HG03045 (cell line): ENCODE data around the gene KIAA2012.

Experiments used
- ATAC-seq: cut with Tn5 transposase; IDR thresholded peaks from one replicate; pipeline ENCODE4 v1.9.1; 2021; ENCODE audit warnings: mild to moderate bottlenecking, moderate library complexity; ENCODE audit not compliant: unreplicated experiment

The KIAA2012 gene

GRCh38 chr2:202079310-202079709 lies 6.3 kb downstream of the KIAA2012 start:
- no peak for ATAC-seq

DNA sequence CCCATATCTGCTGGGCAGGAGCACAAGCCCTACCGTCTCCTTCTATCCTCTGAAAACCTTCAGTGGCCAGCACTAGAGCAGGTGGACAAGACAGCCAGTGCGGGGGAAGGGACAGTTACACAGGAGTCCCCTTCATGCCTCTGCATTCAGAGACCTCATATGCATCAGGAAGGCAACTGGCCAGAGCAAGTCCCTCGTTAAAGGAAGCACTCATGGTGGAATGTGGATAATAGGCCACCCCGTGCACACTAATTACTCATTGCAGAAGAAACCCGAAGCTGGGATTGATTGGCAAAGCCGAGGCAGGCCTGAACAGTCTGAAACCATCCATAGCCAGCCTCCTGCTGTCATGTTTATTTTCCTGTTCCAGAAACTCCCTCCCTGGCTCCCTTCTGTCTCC lies 11.2 kb downstream of the KIAA2012 start:
- ATAC-seq = no peak

DNA sequence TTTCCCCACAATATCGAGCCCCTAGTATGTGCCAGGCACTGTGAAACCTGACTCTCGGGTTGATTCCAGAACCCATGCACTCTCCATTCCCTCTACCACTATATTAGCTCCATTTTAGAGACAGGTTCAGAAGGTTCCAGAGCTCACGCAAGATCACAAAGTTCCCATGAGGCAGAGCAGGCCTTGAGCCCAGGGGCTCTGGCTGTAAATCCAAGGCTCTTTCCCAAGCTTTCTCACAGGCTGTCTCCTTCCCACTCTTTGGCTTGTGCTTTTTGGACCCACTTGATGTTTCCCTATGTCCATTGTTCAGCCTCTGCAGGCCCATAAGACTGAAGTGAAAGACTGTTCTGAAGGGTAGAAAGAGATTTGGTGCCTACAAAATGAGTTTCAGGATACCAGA lies 15.7 kb downstream of the KIAA2012 start:
- no peak for ATAC-seq

DNA sequence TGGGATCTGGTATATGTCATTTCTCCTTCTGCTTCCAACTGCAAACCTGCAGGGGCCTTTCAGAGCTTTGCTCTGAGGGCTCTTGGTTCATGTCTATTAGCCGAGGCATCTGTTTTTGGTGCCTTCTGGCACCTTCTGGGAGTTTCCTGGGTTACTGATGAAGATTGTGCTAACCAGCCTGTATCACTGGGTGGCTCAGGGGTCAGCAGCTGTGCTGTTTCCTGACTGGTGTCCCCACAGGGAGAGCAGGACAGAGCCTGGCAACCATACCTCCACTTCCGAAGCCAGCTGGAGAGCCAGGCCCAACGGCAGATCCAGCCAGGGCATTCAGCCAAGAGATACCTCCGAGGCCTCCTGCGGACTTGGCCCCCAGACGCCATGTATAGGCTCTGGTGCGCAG lies 17.5 kb downstream of the KIAA2012 start:
- no peak for ATAC-seq

DNA sequence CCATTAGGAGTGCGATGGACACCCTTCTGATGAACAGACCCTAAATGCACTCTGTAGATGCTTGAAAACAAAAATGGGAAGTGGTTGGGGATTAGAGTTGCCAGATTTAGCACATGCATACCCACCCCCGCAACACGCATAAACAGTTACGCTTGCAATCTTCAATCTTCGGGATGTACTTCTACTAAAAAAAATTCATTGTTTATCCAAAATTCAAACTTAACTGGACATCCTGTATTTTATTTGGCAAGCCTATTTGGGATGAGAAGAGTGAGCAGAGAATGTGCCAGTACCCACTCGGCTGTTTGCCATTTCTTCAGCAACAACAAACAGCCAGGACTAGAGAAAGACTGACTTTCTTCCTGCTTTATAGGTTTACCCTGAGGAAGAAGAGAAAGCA lies 18.4 kb downstream of the KIAA2012 start:
- ATAC-seq = no peak

DNA sequence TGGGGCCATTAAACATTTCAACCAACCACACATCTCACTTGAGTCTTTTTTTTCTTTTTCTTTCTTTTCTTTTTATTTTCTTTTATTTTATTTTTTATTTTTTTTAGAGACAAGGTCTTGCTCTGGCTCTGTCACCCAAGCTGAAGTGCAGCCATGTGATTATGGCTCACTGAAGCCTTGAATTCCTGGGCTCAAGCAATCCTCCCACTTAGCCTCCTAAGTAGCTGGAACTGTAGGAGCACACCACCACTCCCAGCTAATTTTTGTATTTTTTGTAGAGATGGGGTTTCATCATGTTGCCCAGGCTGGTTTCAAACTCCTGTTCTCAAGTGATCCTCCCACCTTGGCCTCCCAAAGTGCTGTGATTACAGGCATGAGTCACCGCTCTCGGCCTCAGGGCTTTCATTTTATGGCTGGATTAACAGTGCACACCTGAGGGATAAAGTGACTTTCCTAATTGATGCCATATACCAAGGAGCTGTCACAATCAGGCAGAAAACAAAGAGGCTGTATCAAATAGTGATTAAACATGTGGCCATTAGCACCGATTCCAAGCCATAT lies 21.5 kb downstream of the KIAA2012 start:
- ATAC-seq = no peak

- ATAC-seq = no peak
These were observed 22.2 kb downstream of the KIAA2012 start for GRCh38 chr2:202095235-202095634.

- no peak for ATAC-seq
These were observed 23.7 kb downstream of the KIAA2012 start for GRCh38 chr2:202096736-202097135.

GRCh38 chr2:202098291-202098690 lies 25.2 kb downstream of the KIAA2012 start:
- no peak for ATAC-seq

- ATAC-seq = no peak
These were observed 26.5 kb downstream of the KIAA2012 start for GRCh38 chr2:202099515-202099914.

GRCh38 chr2:202100176-202100575 lies 27.1 kb downstream of the KIAA2012 start:
- ATAC-seq = no peak

DNA sequence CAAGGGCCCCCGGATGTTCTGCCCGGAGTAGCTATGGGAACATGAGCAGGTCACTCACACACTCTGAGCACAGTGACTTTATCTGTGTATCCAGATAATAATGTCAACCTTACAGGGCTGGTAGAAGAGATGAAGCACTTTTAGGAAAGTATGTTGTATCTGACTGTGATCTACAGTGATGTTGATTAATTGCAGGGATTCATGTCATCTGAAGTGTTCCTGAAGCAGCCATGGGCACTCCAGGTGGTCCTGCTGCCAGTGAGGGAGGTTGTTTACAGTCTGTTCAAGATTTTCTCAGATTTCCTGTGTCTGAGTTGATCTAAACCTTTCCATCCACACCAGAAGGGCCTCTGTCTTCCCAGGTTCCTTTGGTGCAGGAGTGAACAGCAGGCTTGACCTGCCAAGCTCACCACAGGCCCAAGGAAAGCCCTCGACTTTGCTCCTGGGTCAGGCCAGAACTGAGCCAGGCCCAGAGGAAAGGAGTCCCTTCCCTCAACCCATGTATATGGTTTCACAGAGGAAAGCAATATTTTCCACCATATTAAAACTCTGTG lies 28.0 kb downstream of the KIAA2012 start:
- ATAC-seq = no peak

GRCh38 chr2:202102425-202103000 lies 29.5 kb downstream of the KIAA2012 start:
- no peak for ATAC-seq

- no peak for ATAC-seq
These were observed 31.3 kb downstream of the KIAA2012 start for GRCh38 chr2:202104286-202104870.

DNA sequence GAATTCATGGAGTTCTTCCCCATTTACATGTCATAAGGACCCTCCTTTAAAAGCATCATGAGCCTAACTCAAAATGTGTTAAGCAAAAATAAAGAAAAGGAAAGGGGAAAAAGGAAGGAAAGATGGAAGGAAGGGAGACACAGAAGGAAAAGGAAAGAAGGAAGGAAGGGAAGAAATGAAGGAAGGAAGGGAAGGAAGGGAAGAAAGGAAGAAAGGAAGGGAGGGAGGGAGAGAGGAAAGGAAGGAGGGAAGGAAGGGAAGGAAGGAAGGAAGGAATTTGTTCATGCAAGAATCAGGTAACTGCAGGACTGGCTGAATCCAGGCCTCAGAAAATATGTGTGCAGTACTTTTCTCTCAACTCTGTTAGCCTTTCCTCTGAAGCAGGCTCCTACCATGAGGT lies 32.0 kb downstream of the KIAA2012 start:
- no peak for ATAC-seq

DNA sequence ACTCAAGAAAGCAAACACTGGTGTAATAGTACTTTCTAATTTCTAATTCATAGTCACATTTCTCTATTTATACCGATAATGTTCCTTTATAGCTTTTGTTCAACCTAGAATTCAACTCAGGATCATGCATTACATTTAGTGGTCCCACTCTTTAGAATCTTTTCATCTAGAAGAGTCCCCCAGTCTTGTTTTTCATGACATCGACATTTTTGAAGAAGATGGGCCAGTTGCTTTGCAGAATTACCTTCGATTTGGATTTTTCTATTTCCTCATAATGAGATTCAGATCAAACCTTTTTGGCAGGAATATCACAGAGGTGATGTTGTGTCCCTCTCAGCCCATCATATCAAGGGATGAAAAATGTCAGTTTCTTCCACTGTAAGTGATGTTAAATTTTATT lies 35.3 kb downstream of the KIAA2012 start:
- no peak for ATAC-seq

DNA sequence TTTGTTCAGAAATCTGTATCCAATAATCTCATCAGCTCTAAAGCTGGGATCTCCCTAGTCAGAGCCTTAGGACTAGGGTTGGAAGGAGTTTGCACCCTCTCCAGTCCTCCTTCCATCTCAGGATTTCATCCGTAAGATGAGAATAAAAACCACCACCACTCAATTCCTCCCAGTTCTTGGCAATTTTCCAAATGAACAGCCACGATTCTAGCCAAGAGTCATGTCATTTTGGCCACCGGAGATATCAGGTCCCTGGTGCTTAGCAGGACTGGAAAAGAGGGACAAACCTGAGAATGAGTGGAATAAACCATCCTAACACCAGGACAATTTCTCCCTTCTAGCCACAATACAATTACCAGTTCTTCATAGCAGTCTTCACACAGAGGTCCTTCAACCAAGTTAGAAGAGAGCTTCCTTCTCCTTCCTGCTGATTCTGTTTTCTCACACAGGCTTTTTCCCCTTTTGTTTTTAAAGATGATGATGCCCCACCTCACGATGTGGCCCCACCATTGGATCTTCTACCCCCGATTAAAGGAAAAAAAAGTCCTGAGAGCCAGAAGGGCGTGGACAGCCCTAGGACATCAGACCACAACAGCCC lies 36.2 kb downstream of the KIAA2012 start:
- ATAC-seq = no peak

DNA sequence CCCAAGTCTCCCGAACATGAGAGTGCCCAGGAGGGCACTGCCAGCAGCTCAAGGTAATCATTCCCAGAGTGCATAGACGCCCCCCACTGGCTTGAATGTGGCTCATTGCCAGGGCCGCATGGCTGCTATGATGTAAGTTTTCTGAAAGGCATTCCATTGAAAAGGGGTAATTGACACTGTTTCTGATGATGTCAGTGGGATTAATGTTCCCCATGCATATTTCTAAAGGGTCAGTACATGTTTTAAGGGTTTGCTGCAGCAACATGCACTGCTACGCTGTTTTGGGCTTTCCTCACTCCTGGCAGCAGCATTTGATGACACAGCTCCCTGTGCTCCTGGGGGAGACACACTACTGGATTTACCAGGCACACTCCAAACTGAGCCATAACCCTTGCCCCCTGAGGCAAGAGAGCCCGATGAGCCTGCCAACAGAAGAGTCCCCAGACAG lies 36.7 kb downstream of the KIAA2012 start:
- ATAC-seq = no peak

DNA sequence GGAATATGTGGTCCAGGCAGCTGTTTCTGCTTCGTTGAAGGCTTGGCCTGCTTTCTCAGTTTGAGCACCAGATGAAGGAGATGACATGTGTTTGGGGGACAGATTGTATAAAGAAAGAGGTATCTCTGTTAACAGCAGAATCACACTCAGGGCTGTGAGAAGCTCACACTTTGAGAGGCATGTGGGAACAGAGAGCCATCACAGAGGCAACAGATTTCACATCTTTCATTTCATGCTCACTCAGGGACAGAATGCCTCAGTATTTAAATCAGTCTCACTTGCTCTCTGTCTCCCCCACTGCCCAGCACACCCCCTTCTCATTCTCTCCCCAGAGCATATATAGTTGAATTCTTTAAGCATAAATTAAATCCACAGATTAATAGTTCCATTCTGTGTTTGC lies 37.4 kb downstream of the KIAA2012 start:
- ATAC-seq = no peak

DNA sequence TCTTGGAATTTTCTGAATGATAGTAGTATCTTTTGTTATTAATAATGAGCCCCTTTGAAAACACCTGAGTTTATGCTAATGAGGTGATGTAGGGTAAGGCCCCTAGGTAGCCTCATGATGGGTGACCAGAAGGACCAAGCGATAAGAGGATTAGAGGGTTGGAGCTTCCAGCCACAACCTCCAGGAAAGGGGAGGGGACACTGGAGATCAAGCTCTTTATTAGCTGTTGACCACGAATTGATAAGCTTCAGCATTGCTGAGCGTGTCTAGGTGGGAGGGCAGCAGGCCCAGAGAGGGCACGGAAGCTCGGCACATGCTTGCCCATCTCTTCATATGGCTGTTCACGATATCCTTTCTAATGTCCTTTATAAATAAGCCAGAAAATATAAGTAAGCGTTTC lies 39.0 kb downstream of the KIAA2012 start:
- no peak for ATAC-seq

- no peak for ATAC-seq
These were observed 40.6 kb downstream of the KIAA2012 start for GRCh38 chr2:202113571-202114142.

- no peak for ATAC-seq
These were observed 41.2 kb downstream of the KIAA2012 start for GRCh38 chr2:202114291-202114690.
